Brain pericyte (primary cell): ENCODE results near the gene MAP7D2.

ENCODE experiments used
- DNase-seq: peaks from one replicate; pipeline ENCODE4 v3.0.0-alpha.2; 2012; ENCODE audit warnings: low read depth, low spot score

The MAP7D2 gene

DNA sequence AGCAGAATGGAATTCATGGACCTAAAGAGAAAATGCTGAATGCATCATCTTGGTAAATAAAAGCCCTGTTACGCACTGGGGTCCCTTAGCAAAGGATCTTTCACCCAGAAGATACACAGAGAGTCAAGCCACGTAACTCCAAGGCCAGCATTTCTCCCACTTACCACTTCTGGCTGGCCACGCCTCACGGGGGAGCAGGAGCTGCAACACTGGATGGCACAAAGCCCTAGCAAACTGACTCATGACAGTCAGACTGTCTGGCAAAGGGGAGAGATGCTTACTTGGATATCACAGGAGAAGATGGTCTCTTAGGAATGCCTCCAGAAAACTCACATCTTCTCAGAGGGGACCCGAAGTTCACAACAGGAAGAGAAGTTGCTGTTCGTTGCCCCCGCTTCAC lies 74.5 kb downstream of the MAP7D2 start:
- no peak for DNase-seq

DNA sequence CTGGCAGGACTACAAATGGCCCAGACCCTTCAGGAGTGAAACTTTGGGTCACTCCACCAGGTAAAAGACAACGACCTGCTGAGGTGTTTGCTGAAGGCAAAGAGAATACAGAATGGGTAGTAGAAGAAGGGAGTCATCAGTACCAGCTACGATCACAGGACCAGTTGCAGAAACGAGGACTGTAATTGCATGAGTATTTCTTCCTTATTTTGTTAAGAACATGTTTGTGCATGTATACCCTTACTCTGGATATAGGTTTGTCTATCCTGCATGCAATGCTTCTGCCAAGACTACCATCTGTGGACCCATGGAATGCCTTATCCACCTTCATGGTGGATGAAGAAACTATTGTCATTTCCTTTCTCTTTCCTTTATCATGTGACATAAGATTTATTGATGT lies 77.7 kb downstream of the MAP7D2 start:
- no peak for DNase-seq

DNA sequence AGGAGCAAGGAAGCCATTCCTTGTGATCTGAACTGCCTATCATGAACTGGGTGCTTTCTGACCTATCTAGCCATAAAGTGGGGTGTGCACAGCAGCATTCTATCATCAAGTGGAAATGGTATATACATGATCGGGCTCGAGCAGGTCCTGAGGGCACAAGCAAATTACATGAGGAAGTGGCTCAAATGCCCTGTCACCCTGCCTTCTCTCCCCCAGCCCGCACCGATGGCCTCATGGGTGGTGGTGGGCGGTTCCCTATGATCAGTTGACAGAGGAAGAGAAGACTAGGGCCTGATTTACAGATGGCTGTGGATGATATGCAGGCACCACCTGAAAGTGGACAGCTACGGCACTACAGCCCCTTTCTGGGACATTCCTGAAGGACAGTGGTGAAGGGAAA lies 79.5 kb downstream of the MAP7D2 start:
- no peak for DNase-seq

DNA sequence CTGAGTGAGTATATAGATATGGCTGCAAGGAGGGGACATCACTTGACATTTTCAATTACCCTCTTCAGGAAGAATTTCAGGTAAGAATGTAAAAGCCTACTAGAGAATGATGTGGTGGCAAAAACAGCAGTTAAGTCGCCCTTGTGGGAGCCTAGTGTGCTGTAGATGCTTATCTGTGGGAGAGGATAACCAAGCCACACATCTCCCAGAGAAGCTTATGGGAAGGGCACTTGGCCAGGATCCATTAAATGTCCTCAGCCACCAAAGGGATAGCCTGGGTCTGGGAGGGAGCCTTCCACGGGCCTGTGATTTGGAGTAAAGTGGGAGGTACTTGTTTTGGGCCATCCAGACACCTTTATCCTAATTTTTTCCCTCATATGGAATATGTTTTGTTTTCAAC lies 84.5 kb downstream of the MAP7D2 start:
- no peak for DNase-seq

GRCh38 chrX:20029728-20030127 lies 87.0 kb downstream of the MAP7D2 start:
- no peak for DNase-seq

- peak; percentile 0 for DNase-seq
Observed at GRCh38 chrX:20028588-20028987, 88.1 kb downstream of the MAP7D2 start.

GRCh38 chrX:20026278-20026677 lies 90.4 kb downstream of the MAP7D2 start:
- no peak for DNase-seq

DNA sequence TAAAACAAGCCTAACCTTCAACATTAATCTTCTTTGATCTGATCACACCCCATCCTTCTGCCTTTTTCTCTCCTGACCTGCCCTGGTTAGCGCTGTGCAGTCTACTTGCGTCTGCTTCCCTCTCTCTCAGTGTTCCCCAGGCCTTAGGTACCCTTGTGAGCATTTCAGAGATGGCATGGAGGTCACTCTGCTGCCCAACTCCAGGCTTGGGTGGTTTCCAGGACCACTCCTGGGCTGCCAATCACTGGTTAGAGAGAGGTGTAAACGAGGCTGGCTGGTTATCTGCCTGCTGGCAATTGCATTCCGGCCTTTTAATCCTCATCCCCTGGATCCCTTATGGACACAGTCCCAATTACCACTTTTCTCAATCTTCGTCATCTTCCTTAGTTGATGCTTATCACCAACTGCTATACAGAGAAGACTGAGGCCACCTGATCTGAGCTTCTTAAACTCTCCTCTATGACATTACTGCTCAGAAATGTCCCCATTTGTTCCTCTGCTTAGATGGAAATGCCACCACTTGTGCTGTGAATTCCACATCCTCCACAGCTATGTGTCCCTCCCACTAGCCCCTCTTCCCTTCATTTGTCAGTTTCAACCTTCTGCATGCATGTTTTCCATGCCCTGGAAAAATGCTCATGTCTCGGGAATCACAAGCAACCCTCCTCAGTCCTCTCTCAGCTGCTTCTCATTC lies 96.9 kb downstream of the MAP7D2 start:
- DNase-seq, result no peak

- DNase-seq, result no peak
Observed at GRCh38 chrX:20016616-20016945, 100.1 kb downstream of the MAP7D2 start.

DNA sequence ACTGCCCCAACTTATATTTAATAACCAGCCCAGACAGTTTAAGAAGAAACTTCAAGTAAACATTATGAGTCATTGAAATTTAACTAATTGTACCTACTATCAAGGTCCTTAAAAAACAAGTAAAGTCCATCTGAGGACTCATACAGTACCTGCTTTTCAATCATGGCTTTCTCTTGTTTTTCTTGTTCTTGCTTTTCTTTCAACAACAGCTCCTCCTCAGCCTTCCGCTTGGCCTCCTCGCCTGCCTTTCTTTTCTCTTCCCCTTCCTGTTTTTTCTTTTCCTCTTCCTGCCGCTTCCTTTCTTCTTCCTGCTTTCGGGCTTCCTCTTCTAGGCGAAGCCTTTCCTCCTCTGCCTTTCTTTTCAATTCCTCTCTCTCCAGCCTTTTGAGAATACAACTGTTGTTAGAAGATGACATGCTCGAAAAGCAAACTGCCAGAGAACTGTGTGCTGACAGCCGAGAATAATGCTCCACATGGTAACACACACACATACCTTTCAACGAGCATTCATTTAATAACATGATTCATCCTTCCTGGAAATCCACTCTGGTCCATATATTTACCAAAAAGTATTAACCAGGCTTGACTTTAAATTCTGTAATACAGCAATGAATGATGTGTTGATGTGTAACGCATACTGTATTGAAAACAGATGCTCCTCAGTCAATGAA lies 100.6 kb downstream of the MAP7D2 start:
- no peak for DNase-seq

DNA sequence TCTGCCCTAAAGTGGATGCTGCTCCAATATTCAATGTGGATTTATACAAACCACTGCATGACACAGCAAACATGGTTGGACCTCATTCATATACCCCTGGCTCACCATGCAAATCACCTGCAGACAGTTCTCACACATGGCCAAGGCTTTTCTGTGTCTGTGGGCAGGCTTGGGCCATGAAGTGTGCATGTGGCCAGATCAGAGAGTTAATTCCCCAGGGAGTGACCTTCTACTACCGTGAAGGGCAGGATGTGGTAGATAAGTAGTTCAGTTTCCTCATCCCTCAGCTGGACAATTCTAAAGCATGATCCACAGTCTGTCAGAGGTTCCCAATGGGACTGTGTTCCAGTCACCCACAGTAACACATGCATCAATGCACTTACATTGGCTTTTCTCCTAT lies 101.3 kb downstream of the MAP7D2 start:
- no peak for DNase-seq

DNA sequence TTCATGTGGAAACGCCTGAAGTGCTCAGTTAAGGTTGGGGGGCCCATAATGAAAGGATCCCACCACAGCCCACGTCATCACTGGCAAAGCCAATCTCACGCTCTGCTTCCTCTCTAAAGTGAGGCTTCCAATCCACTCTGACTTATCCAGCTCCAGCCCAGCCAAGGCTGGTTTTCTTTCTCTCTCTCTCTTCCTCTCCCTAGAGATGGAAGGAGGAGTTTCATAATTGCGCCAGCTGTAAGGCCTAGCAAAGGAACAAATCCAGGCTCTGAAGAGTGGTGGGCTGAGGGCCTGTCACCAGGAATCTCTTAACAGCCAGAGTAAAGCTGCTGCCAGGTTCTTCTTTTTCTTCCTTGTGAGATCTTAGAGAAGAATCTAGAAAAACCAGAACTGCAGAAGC lies 105.1 kb downstream of the MAP7D2 start:
- no peak for DNase-seq

DNA sequence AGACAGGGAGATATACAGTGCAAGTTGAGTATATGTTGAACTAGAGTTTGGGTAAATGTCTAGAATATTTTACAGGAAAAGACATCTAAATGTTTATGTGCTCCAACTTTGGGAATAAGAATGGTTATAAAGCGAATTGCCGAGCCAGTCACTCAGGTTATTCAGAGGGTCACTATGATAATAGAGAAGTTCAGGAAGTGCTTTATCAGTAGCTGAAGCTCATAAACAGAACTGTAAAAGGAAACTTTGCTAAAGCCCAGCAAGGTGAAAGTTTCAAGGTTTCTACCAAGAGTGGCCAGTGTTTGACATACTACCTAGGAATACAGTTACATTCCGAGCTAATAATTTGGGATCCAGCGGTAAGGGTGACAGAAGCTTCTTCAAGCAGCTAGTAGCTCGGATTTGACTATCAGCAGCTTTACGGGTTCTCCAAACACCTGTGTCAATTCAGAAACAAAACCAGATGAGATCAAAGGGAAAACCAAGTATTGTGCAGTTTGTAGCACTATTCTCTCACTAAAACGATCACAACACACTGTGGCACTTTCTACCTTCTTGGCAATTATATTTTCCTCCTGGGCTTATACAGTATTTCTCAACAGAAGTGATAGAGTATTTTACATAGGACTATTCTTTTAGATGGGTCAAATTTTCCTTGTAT lies 108.6 kb downstream of the MAP7D2 start:
- DNase-seq, result no peak

DNA sequence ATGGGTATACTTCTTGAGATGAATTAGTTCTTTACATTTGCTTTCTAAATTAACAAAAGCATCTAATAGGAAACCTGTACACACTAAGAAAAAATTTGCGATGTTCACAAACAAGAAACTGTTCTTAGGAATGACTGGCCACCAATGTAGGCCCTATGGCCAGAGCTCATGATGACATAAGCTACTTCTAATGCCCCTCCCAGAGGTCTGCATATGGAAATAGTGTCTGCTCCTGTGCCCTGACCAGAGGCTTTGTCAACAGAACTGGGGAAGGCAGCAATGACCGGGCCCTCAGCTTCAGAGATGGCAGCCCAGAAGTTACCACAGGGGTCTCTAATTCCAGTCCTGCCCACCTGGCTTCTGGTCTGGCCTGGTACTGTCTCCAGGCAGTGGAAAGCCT lies 110.8 kb downstream of the MAP7D2 start:
- DNase-seq, result no peak

- DNase-seq, result no peak
Observed at GRCh38 chrX:20001588-20001987, 115.1 kb downstream of the MAP7D2 start.

DNA sequence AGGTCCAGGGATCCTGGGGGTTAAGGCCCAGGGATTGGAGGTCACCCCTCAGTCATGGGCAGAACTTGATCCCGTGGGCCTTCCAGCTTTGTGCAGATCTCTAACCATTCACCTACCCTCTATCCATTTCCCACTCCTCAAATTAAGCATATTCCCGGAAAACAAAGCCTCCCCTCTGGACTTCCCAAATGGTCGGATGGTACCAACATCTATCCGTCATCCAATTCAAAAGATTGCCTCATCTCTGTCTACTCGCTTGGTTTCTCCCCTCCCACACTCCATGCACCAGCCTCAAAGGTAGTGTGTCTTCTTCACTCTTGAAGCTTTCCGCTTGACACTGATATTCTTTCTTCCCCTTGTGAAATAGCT lies 125.4 kb downstream of the MAP7D2 start:
- DNase-seq, result no peak

- DNase-seq, result peak; percentile 41
Observed at GRCh38 chrX:19990556-19991349, 126.0 kb downstream of the MAP7D2 start, which contains the start of gene BCLAF3. TSS of gene BCLAF3 (minus strand) at chrX:19991061. CDS start at chrX:19970264, 20,797 bp downstream.

DNA sequence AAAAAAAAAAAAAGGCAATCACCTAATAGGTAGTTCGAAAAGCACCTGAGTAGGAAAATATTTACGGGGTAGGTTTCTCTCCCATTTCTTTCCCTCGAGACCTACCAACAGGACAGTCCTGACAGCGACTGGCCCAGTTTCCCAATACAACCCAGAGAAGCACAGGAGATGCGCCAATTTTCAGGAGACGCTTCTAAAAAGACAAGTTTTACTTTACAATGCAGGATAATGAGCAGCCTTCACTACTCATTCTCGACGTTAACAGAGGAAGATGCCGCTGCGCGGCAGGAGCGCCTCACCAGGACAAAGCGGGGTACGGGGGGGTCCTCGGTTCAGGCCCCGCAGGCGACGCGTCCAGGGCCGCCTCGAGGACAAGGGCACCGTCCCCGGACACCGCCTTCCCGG lies 126.6 kb downstream of the MAP7D2 start:
- DNase-seq, result no peak

DNA sequence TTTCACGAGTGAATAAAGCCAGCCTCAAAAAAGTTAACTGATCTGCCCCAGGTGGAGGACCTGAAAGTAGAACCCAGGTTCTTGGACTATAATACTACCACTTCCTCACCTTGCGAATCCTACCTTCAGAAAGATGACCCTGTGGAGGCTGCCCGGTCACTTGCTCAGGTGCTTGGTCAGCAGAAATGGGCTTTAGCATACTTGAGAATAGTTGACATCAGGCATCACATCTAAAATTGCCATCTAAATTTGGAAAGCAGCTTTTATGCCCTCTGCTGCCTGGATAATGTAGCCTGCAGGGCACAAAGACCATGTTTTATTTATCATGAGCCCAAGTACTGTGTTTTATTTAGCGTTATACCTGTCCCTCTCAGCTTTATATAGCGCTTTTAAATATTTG lies 128.9 kb downstream of the MAP7D2 start:
- no peak for DNase-seq

DNA sequence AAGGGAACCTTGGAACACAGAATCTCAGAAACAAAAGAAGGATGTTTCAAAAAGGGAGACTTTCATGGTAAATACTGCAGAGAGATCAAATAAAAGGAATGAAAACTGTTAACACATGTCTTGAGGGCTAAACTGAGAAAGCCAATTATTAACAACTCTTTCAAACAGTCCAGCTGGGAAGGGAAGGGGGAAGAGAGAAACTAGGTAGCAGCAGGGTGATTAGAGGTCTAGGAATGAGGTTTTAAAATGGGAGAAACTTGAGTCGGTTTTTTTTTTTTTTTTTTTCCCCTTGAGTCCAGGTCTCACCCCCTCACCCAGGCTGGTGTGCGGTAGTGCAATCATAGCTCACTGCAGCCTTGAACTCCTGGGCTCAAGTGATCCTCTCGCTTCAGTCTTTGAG lies 130.2 kb downstream of the MAP7D2 start:
- no peak for DNase-seq

DNA sequence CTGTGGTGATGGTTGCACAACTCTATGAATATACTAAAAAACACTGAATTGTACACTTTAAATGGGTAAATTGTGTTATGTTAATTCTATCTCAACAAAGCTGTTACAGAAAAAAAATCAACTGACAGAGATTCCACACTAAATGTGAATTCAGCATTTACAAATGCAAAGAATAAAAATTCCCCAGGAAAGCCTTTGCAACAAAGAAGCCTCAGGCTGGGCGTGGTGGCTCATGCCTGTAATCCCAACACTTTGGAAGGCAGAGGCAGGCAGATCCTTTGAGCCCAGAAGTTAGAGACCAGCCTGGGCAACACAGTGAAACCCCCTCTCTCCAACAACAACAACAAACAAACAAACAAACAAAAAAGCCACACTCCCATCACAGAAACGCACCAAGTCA lies 134.8 kb downstream of the MAP7D2 start:
- no peak for DNase-seq

- DNase-seq, result no peak
Observed at GRCh38 chrX:19975845-19976244, 140.9 kb downstream of the MAP7D2 start.
